WTC11 (cell line): Measurements from ENCODE around the gene STXBP1. TPM values are rescaled to one million over a fixed set of nuclear protein-coding genes. Genes with fewer than 3 reads are reported as not detected.

Experiments
- ATAC-seq: fragments of 200-7000 bp; cut with Tn5 transposase; 2 replicates; pipeline ENCODE4 v1.10.0; 2021; ENCODE audit warnings: mild to moderate bottlenecking, moderate library complexity
- CTCF ChIA-PET: fragments of 300-600 bp; sonication (Branson Sonifier 250); formaldehyde crosslinking; loops from one replicate; lab custom pipeline; 2021; ENCODE audit warnings: antibody characterized with exemption; lab: Charles Lee
- POLR2A ChIA-PET: fragments of 350-600 bp; sonication (Branson Sonifier 250); formaldehyde crosslinking; loops from one replicate; lab custom pipeline; 2021; ENCODE audit warnings: antibody characterized with exemption; lab: Charles Lee
- DNase-seq: peaks from one replicate; pipeline ENCODE4 v3.0.0; 2021; ENCODE audit warnings: low spot score
- H3K27ac Mint-ChIP-seq: 2 replicates; pipeline ENCODE4 v1.8.0; 2021; ENCODE audit warnings: mixed read lengths
- H3K27me3 Mint-ChIP-seq: 2 replicates; pipeline ENCODE4 v1.8.0; 2021; ENCODE audit warnings: low read depth, mild to moderate bottlenecking, moderate library complexity, mixed read lengths
- H3K36me3 Mint-ChIP-seq: 2 replicates; pipeline ENCODE4 v1.8.0; 2021; ENCODE audit warnings: mixed read lengths
- H3K4me1 Mint-ChIP-seq: 2 replicates; pipeline ENCODE4 v1.8.0; 2022; ENCODE audit warnings: mixed read lengths
- H3K4me3 Mint-ChIP-seq: 2 replicates; pipeline ENCODE4 v1.8.0; 2021; ENCODE audit warnings: mild to moderate bottlenecking, moderate library complexity, mixed read lengths
- H3K9me3 Mint-ChIP-seq: 2 replicates; pipeline ENCODE4 v1.8.0; 2021; ENCODE audit warnings: mixed read lengths
- ARID4B ChIP-seq: sonication (generic); formaldehyde crosslinking; IDR thresholded peaks from 2 replicates; pipeline ENCODE4 v1.8.0; 2023; ENCODE audit warnings: missing genetic modification reagents, mild to moderate bottlenecking, borderline replicate concordance
- CREB1 ChIP-seq: sonication (generic); formaldehyde crosslinking; IDR thresholded peaks from 2 replicates; pipeline ENCODE4 v1.8.0; 2023; ENCODE audit warnings: mild to moderate bottlenecking, missing genetic modification reagents
- CREM ChIP-seq: sonication (generic); formaldehyde crosslinking; IDR thresholded peaks from 2 replicates; pipeline ENCODE4 v1.8.1; 2022; ENCODE audit warnings: mild to moderate bottlenecking, missing genetic modification reagents, moderate library complexity
- CTCF ChIP-seq: fragments of 200-600 bp; IDR thresholded peaks from 2 replicates; pipeline ENCODE4 v1.8.0; 2022; ENCODE audit warnings: antibody characterized with exemption
- E2F1 ChIP-seq: sonication (generic); formaldehyde crosslinking; IDR thresholded peaks from 2 replicates; pipeline ENCODE4 v1.8.0; 2022; ENCODE audit warnings: mild to moderate bottlenecking, missing genetic modification reagents
- ERG ChIP-seq: fragments of 250-450 bp; sonication (Bioruptor Pico); IDR thresholded peaks from 2 replicates; pipeline ENCODE4 v1.8.0; 2021; ENCODE audit warnings: mild to moderate bottlenecking
- ETV6 ChIP-seq: sonication (generic); formaldehyde crosslinking; IDR thresholded peaks from 2 replicates; pipeline ENCODE4 v1.8.1; 2022; ENCODE audit warnings: mild to moderate bottlenecking, missing genetic modification reagents
- FOXP1 ChIP-seq: sonication (generic); formaldehyde crosslinking; IDR thresholded peaks from 2 replicates; pipeline ENCODE4 v1.8.0; 2022; ENCODE audit warnings: missing genetic modification reagents, mild to moderate bottlenecking, moderate library complexity, borderline replicate concordance
- GABPB1 ChIP-seq: sonication (generic); formaldehyde crosslinking; IDR thresholded peaks from 2 replicates; pipeline ENCODE4 v1.8.1; 2023; ENCODE audit warnings: mild to moderate bottlenecking, missing genetic modification reagents
- JAZF1 ChIP-seq: fragments of 250-450 bp; sonication (Bioruptor Pico); IDR thresholded peaks from 2 replicates; pipeline ENCODE4 v1.9.0; 2021; ENCODE audit warnings: moderate library complexity, mild to moderate bottlenecking, inconsistent platforms
- MAX ChIP-seq: sonication (generic); formaldehyde crosslinking; IDR thresholded peaks from 2 replicates; pipeline ENCODE4 v1.8.0; 2022; ENCODE audit warnings: mild to moderate bottlenecking, missing genetic modification reagents
- PRDM15 ChIP-seq: sonication (generic); formaldehyde crosslinking; IDR thresholded peaks from 2 replicates; pipeline ENCODE4 v1.8.0; 2022; ENCODE audit warnings: missing genetic modification reagents
- SMAD3 ChIP-seq: sonication (generic); formaldehyde crosslinking; IDR thresholded peaks from 2 replicates; pipeline ENCODE4 v1.8.0; 2022; ENCODE audit warnings: missing genetic modification reagents, mild to moderate bottlenecking, borderline replicate concordance
- TCF7 ChIP-seq: sonication (generic); formaldehyde crosslinking; IDR thresholded peaks from 2 replicates; pipeline ENCODE4 v1.8.0; 2022; ENCODE audit warnings: mild to moderate bottlenecking, low read depth, missing genetic modification reagents, moderate library complexity
- ZNF219 ChIP-seq: sonication (generic); formaldehyde crosslinking; IDR thresholded peaks from 2 replicates; pipeline ENCODE4 v1.8.0; 2023; ENCODE audit warnings: missing genetic modification reagents, mild to moderate bottlenecking, borderline replicate concordance
- ZNF317 ChIP-seq: sonication (generic); formaldehyde crosslinking; IDR thresholded peaks from 2 replicates; pipeline ENCODE4 v1.8.1; 2023; ENCODE audit warnings: low read depth, mild to moderate bottlenecking, moderate library complexity, missing genetic modification reagents, borderline replicate concordance
- ZNF416 ChIP-seq: fragments of 250-450 bp; sonication (Bioruptor Pico); IDR thresholded peaks from 2 replicates; pipeline ENCODE4 v1.9.0; 2021; ENCODE audit warnings: mild to moderate bottlenecking, inconsistent platforms
- ZNF512 ChIP-seq: sonication (generic); formaldehyde crosslinking; IDR thresholded peaks from 2 replicates; pipeline ENCODE4 v1.8.1; 2022; ENCODE audit warnings: missing genetic modification reagents, borderline replicate concordance
- total RNA-seq: library from RNA; stranded (reverse); gene quantifications from 3 replicates; pipeline ENCODE4 v1.2.3, GENCODE V29; 2021

Gene STXBP1
- total RNA-seq, 1 experiment from 2014 or later: 37.1 TPM

- H3K9me3 Mint-ChIP-seq: no peaks in the 10 kb centered on the region
- POLR2A ChIA-PET: no interaction called here
- H3K27me3 Mint-ChIP-seq: peaks cover 7% of the 10 kb centered on the region
- H3K36me3 Mint-ChIP-seq: 0 out of 2 replicates have a peak, but pooled peaks cover 3% of the 10 kb centered on the region
- no peak overlapping the region for H3K27ac Mint-ChIP-seq
- TF ChIP-seq PRDM15 (CRISPR knock-in tag) (no peak), ARID4B (CRISPR knock-in tag) (no peak)
- no peak overlapping the region for H3K4me3 Mint-ChIP-seq
- H3K4me1 Mint-ChIP-seq: peaks cover 40% of the 10 kb centered on the region
- no peak for DNase-seq
- ATAC-seq: no peak
- CTCF ChIA-PET: interaction anchor here (0.5 to 3.1 kb wide), 4 partner anchors 10 to 170 kb away, joined by 4 to 10 read pairs (median 7); partner anchors contain the start of gene TOR2A
These were observed 46.8 kb upstream of the STXBP1 start for GRCh38 chr9:127565231-127565630.

GRCh38 chr9:127566351-127567001, 45.6 kb upstream of the STXBP1 start:
- H3K4me1 Mint-ChIP-seq: peaks cover 38% of the 10 kb centered on the region
- POLR2A ChIA-PET: interaction anchor here (0.6 to 0.8 kb wide), 3 partner anchors 8 to 77 kb away, joined by 3 to 4 read pairs (median 3); no protein-coding TSS in a partner anchor
- no peak for ATAC-seq
- TF ChIP-seq MAX (CRISPR knock-in tag) (no peak), FOXP1 (CRISPR knock-in tag) (no peak), TCF7 (CRISPR knock-in tag) (no peak), ETV6 (CRISPR knock-in tag) (no peak), SMAD3 (no peak), ZNF317 (no peak), ZNF416 (no peak), JAZF1 (CRISPR knock-in tag) (no peak), ERG (CRISPR knock-in tag) (no peak), CREB1 (CRISPR knock-in tag) (no peak), E2F1 (CRISPR knock-in tag) (no peak), ZNF512 (no peak), CREM (CRISPR knock-in tag) (no peak), CTCF (no peak), GABPB1 (CRISPR knock-in tag) (no peak), ZNF219 (no peak)

More at GRCh38 chr9:127566351-127567001, 45.6 kb upstream of the STXBP1 start:
- Mint-ChIP-seq H3K36me3 (no peaks in the 10 kb centered on the region), H3K9me3 (no peaks in the 10 kb centered on the region), H3K27ac (no peak overlapping the region), H3K27me3 (peaks cover 10% of the 10 kb centered on the region), H3K4me3 (peak overlapping the region; percentile 70)
- CTCF ChIA-PET: interaction anchor here (1.0 to 3.1 kb wide), 6 partner anchors 12 to 551 kb away, joined by 3 to 10 read pairs (median 6); partner anchors contain the start of gene TOR2A
- no peak for DNase-seq
